SK-N-SH (cell line): Measurements from ENCODE around the gene TRMU. TPM values are rescaled to one million over a fixed set of nuclear protein-coding genes. Genes with fewer than 3 reads are reported as not detected.

ENCODE experiments used
- CTCF ChIA-PET: fragments of 300-600, 350-600 bp; formaldehyde crosslinking; extraction: SDS; loops from one replicate; lab custom pipeline; 2021; lab: Yijun Ruan, JAX
- POLR2A ChIA-PET: fragments of 350-600 bp; sonication (Branson Sonifier 250); formaldehyde crosslinking; extraction: SDS; loops from one replicate; lab custom pipeline; 2020; ENCODE audit warnings: antibody characterized with exemption, inconsistent platforms; lab: Yijun Ruan, JAX
- DNase-seq: peaks from one replicate; pipeline ENCODE4 v3.0.0; 2012
- H2AFZ ChIP-seq: fragments of 200-600 bp; sonication (generic); 2 replicates; pipeline ENCODE4 v1.8.1; 2016; ENCODE audit warnings: antibody characterized with exemption, mild to moderate bottlenecking, low read depth
- H3F3A ChIP-seq: fragments of 200-600 bp; sonication (generic); replicated peaks from 2 replicates; pipeline ENCODE3; 2016; ENCODE audit warnings: antibody characterized with exemption, mild to moderate bottlenecking; ENCODE audit not compliant: insufficient read depth
- H3K27ac ChIP-seq, 2 experiments: fragments of 200-500 bp in 1 of 2; fragments of 200-600 bp in 1 of 2; sonication (Bioruptor generic) in 1 of 2; sonication (generic), shearing (Covaris generic) in 1 of 2; 2 replicates each; pipeline versions ENCODE4 v1.5.1 to v1.6.1; 2014 to 2016; ENCODE audit warnings: low read depth in 2 of 2, inconsistent platforms in 1 of 2, low read length in 1 of 2, mild to moderate bottlenecking in 1 of 2, mixed read lengths in 1 of 2
- H3K27me3 ChIP-seq: fragments of 200-600 bp; sonication (generic), shearing (Covaris generic); 2 replicates; pipeline ENCODE4 v1.6.1; 2016; ENCODE audit warnings: mixed run types; ENCODE audit not compliant: insufficient read depth
- H3K36me3 ChIP-seq, 2 experiments: fragments of 200-500 bp in 1 of 2; fragments of 200-600 bp in 1 of 2; sonication (Bioruptor generic) in 1 of 2; sonication (generic) in 1 of 2; replicated peaks in 1 of 2; 2 replicates each; pipeline versions ENCODE3 to v1.5.1; 2014 to 2016; ENCODE audit warnings: low read length in 1 of 2, mild to moderate bottlenecking in 1 of 2; ENCODE audit not compliant: insufficient read depth in 2 of 2, control insufficient read depth in 1 of 2
- H3K4me1 ChIP-seq, 2 experiments: fragments of 200-500 bp in 1 of 2; fragments of 200-600 bp in 1 of 2; sonication (Bioruptor generic) in 1 of 2; sonication (generic), shearing (Covaris generic) in 1 of 2; 2 replicates each; pipeline versions ENCODE4 v1.5.1 to v1.6.1; 2014 to 2016; ENCODE audit warnings: low read depth in 1 of 2, low read length in 1 of 2, mixed run types in 1 of 2; ENCODE audit not compliant: insufficient read depth in 2 of 2, control insufficient read depth in 1 of 2
- H3K4me2 ChIP-seq: fragments of 200-600 bp; sonication (generic), shearing (Covaris generic); 2 replicates; pipeline ENCODE4 v1.6.1; 2017; ENCODE audit warnings: mixed run types
- H3K4me3 ChIP-seq, 2 experiments: fragments of 200-500 bp in 1 of 2; fragments of 200-600 bp in 1 of 2; sonication (Bioruptor generic) in 1 of 2; sonication (generic), shearing (Covaris generic) in 1 of 2; 2 replicates each; pipeline versions ENCODE4 v1.5.1 to v1.8.1; 2014 to 2016; ENCODE audit warnings: low read depth in 2 of 2, inconsistent platforms in 1 of 2, low read length in 1 of 2, mild to moderate bottlenecking in 1 of 2, mixed read lengths in 1 of 2, moderate library complexity in 1 of 2
- H3K79me2 ChIP-seq: fragments of 200-600 bp; sonication (generic); 2 replicates; pipeline ENCODE4 v1.8.1; 2017; ENCODE audit warnings: mild to moderate bottlenecking; ENCODE audit not compliant: insufficient read depth
- H3K9ac ChIP-seq: fragments of 200-600 bp; sonication (generic); 2 replicates; pipeline ENCODE4 v1.6.1; 2017; ENCODE audit warnings: mixed run types
- H3K9me2 ChIP-seq: fragments of 200-600 bp; sonication (generic); 2 replicates; pipeline ENCODE4 v1.6.1; 2017; ENCODE audit warnings: mixed run types
- H3K9me3 ChIP-seq: fragments of 200-600 bp; sonication (generic); 2 replicates; pipeline ENCODE4 v1.6.1; 2017; ENCODE audit warnings: mixed run types, mild to moderate bottlenecking, moderate library complexity
- H4K20me1 ChIP-seq: fragments of 200-600 bp; sonication (generic); 2 replicates; pipeline ENCODE4 v1.6.1; 2017; ENCODE audit warnings: mild to moderate bottlenecking, mixed run types; ENCODE audit not compliant: insufficient read depth
- CHD2 ChIP-seq: fragments of 150-350 bp; IDR thresholded peaks from 2 replicates; pipeline ENCODE4 v1.6.1; 2018; ENCODE audit warnings: low read length; ENCODE audit not compliant: partially characterized antibody
- ELF1 ChIP-seq: IDR thresholded peaks from 2 replicates; pipeline ENCODE4 v1.4.0; 2012
- EZH2phosphoT487 ChIP-seq: fragments of 200-600 bp; sonication (generic); IDR thresholded peaks from 2 replicates; pipeline ENCODE4 v1.6.1; 2017; ENCODE audit warnings: low read depth, mixed run types, mild to moderate bottlenecking, antibody characterized with exemption, moderate library complexity, borderline replicate concordance
- FOXJ3 ChIP-seq: sonication (generic); formaldehyde crosslinking; IDR thresholded peaks from 2 replicates; pipeline ENCODE4 v1.5.1; 2020; ENCODE audit warnings: mild to moderate bottlenecking, missing genetic modification reagents
- FOXM1 ChIP-seq: IDR thresholded peaks from 2 replicates; pipeline ENCODE4 v1.4.0; 2012; ENCODE audit warnings: low read depth, mild to moderate bottlenecking
- GABPA ChIP-seq: IDR thresholded peaks from 2 replicates; pipeline ENCODE4 v1.4.0; 2012; ENCODE audit warnings: low read depth, mild to moderate bottlenecking
- GATA2 ChIP-seq: sonication (generic); formaldehyde crosslinking; IDR thresholded peaks from 2 replicates; pipeline ENCODE4 v1.5.0; 2020; ENCODE audit warnings: mild to moderate bottlenecking, missing genetic modification reagents
- JUND ChIP-seq: IDR thresholded peaks from 2 replicates; pipeline ENCODE4 v1.4.0; 2012
- MAX ChIP-seq: IDR thresholded peaks from 2 replicates; pipeline ENCODE4 v1.4.0; 2012; ENCODE audit warnings: low read depth
- MXI1 ChIP-seq: IDR thresholded peaks from 2 replicates; pipeline ENCODE4 v1.6.1; 2012; ENCODE audit warnings: mild to moderate bottlenecking, low read depth, low read length, improper control_type of control experiment
- NFIC ChIP-seq: IDR thresholded peaks from 2 replicates; pipeline ENCODE4 v1.4.0; 2012; ENCODE audit warnings: borderline replicate concordance
- NRF1 ChIP-seq: IDR thresholded peaks from 2 replicates; pipeline ENCODE4 v1.6.1; 2012; ENCODE audit warnings: low read depth, mild to moderate bottlenecking, low read length
- RAD21 ChIP-seq: IDR thresholded peaks from 2 replicates; pipeline ENCODE4 v1.6.1; 2012; ENCODE audit warnings: mild to moderate bottlenecking, low read length
- RFX5 ChIP-seq: IDR thresholded peaks from 2 replicates; pipeline ENCODE4 v1.6.1; 2012; ENCODE audit warnings: mild to moderate bottlenecking, improper control_type of control experiment, low read length
- SIN3A ChIP-seq: IDR thresholded peaks from 2 replicates; pipeline ENCODE4 v1.6.1; 2012; ENCODE audit warnings: low read depth, mild to moderate bottlenecking, low read length, moderate library complexity, borderline replicate concordance
- TCF12 ChIP-seq: IDR thresholded peaks from 2 replicates; pipeline ENCODE4 v1.4.0; 2012
- YY1 ChIP-seq: IDR thresholded peaks from 2 replicates; pipeline ENCODE4 v1.4.0; 2012; ENCODE audit warnings: low read depth, mild to moderate bottlenecking
- WGBS: methylation state at CpG from one replicate; pipeline ENCODE4 v1.1.6; 2017; ENCODE audit warnings: low lambda C conversion rate; 5-methylcytosine and 5-hydroxymethylcytosine counted together
- polyA plus RNA-seq, 3 experiments: library from polyadenylated mRNA; depleted of rRNA; stranded (reverse); fragments of >200 nt; gene quantifications; 2 replicates each; pipeline ENCODE4 v1.2.3, GENCODE V29; 2012
- TF ChIP-seq, protein P1 (sequence below): fragments of 150-350 bp; IDR thresholded peaks from 2 replicates; pipeline ENCODE4 v1.6.1; 2017; ENCODE audit warnings: antibody characterized with exemption, low read length, low read depth, borderline replicate concordance

The TRMU gene
- polyA plus RNA-seq, 1 of the 3 experiments (the other 2 are of a cell fraction) = 47.1 TPM

DNA sequence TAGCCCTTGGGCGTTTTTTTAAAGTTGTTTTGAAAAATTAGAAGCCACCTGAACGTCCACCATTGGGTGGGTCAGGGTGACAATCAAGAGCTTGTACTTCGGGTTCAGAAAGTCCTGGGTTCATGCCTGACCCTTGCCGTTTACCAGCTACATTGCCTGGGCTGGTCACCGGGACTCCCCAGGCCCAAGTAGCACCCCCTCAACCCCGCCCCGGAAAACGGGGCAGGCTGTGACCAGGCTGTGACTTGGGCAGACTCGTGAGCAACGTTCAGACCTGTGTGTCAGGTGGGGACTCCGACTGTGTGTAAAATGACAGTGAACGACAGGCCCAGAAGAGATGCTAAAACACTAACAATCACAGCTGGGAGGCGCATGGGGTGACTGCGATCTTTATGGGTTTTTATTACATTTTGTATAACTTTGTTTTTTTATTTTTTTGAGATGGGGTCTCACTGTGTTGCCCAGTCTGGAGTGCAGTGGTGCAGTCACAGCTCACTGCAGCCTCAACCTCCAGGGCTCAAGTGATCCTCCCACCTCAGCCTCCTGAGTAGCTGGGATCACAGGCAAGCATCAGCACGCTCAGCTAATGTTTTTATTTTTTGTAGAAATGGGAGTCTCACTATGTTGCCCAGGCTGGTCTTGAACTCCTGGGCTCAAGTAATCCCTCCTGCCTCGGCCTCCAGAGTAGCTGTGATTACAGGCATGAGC, 56.8 kb downstream of the TRMU start:
- Histone ChIP-seq H3K79me2 (no peaks in the 10 kb centered on the region), H3K4me3 (no peak overlapping the region), H3K9me2 (no peaks in the 10 kb centered on the region), H3K36me3 (no peaks in the 10 kb centered on the region), H3K27ac (no peak overlapping the region), H2AFZ (no peak overlapping the region), H3F3A (no peaks in the 10 kb centered on the region), H3K27me3 (no peaks in the 10 kb centered on the region)
- POLR2A ChIA-PET = no interaction called here
- TF ChIP-seq RAD21 = no peak
- TF ChIP-seq NFIC = no peak
- no peak for TF ChIP-seq SIN3A
- TF ChIP-seq FOXJ3 (CRISPR knock-in tag) = no peak
- TF ChIP-seq NRF1 = no peak
- TF ChIP-seq, all 33 proteins: peak for 0
- H3K4me2 ChIP-seq = no peak overlapping the region
- H3K9me3 ChIP-seq = no peaks in the 10 kb centered on the region
- no peaks in the 10 kb centered on the region for H4K20me1 ChIP-seq
- CTCF ChIA-PET = interaction anchor here (1.7 to 1.8 kb wide), 4 partner anchors 13 to 150 kb away, joined by 3 to 10 read pairs (median 4); no protein-coding TSS in a partner anchor
- H3K9ac ChIP-seq = no peak overlapping the region
- WGBS = 71% methylated on average over 8 of the region's 16 CpGs
- no peak for DNase-seq
- H3K4me1 ChIP-seq = no peaks in the 10 kb centered on the region; a peak in 1 of 4 replicates

GRCh38 chr22:46393873-46394272, 58.4 kb downstream of the TRMU start:
- CTCF ChIA-PET = no interaction called here
- Histone ChIP-seq H3K27ac (no peak overlapping the region), H3K36me3 (no peaks in the 10 kb centered on the region), H3K9me2 (no peaks in the 10 kb centered on the region), H3K79me2 (no peaks in the 10 kb centered on the region), H2AFZ (no peak overlapping the region), H3K4me1 (no peaks in the 10 kb centered on the region; a peak in 1 of 4 replicates), H3K9ac (no peak overlapping the region), H3F3A (no peaks in the 10 kb centered on the region), H3K9me3 (no peaks in the 10 kb centered on the region)
- WGBS = 75% methylated on average over 10 of the region's 14 CpGs
- DNase-seq = no peak
- POLR2A ChIA-PET = no interaction called here
- TF ChIP-seq MAX = no peak
- no peak for TF ChIP-seq RFX5
- no peak for TF ChIP-seq GABPA
- no peak for TF ChIP-seq JUND
- TF ChIP-seq FOXM1 = no peak
- no peak for TF ChIP-seq ELF1
- TF ChIP-seq TCF12 = no peak
- no peak for TF ChIP-seq YY1
- TF ChIP-seq CHD2 = no peak
- TF ChIP-seq, protein P1, sequence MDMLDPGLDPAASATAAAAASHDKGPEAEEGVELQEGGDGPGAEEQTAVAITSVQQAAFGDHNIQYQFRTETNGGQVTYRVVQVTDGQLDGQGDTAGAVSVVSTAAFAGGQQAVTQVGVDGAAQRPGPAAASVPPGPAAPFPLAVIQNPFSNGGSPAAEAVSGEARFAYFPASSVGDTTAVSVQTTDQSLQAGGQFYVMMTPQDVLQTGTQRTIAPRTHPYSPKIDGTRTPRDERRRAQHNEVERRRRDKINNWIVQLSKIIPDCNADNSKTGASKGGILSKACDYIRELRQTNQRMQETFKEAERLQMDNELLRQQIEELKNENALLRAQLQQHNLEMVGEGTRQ = no peak
- no peak for TF ChIP-seq RAD21
- no peak for TF ChIP-seq MXI1
- TF ChIP-seq GATA2 (CRISPR knock-in tag) = no peak
- no peak for TF ChIP-seq EZH2phosphoT487
- TF ChIP-seq, all 33 proteins: peak for 0
- no peak overlapping the region for H3K4me3 ChIP-seq
- H4K20me1 ChIP-seq = no peaks in the 10 kb centered on the region
- no peak overlapping the region for H3K4me2 ChIP-seq
- no peaks in the 10 kb centered on the region for H3K27me3 ChIP-seq
